ENCODE data around the gene KREMEN1.
"Not testable (repeated sequence)": the region's sequence is repeated elsewhere in the genome, so short reads cannot be mapped to it uniquely, and the experiment has no call there.

Gene KREMEN1

GRCh38 chr22:29032014-29032475 lies 40.8 kb upstream of the KREMEN1 start:
- Histone ChIP-seq H3K36me3 (ENCODE audit: insufficient read depth) (no peaks in the 10 kb centered on the region), H3K4me2 (no peak overlapping the region), H3K79me2 (ENCODE audit: insufficient read depth, low read depth) (no peaks in the 10 kb centered on the region), H3K4me1 (ENCODE audit: low read depth, poor library complexity, severe bottlenecking) (no peaks in the 10 kb centered on the region), H2AFZ (ENCODE audit: low read depth) (no peak overlapping the region), H3K27ac (no peak overlapping the region), H3K4me3 (IDR thresholded peaks at IDR 0.05; ENCODE audit: insufficient read depth, low read depth, low read length) (no peak overlapping the region), H3K27me3 (ENCODE audit: insufficient read depth, low read depth) (no peaks in the 10 kb centered on the region), H3K9ac (no peak overlapping the region), H4K20me1 (ENCODE audit: insufficient read depth) (no peaks in the 10 kb centered on the region)
- TF ChIP-seq CTCF (conservative IDR thresholded peaks at IDR 0.05; ENCODE audit: low read depth, low read length): no peak

GRCh38 chr22:29032584-29032983 lies 40.3 kb upstream of the KREMEN1 start:
- Histone ChIP-seq H3K9ac (no peak overlapping the region), H3K27me3 (ENCODE audit: insufficient read depth, low read depth) (no peaks in the 10 kb centered on the region), H2AFZ (ENCODE audit: low read depth) (no peak overlapping the region), H3K27ac (no peak overlapping the region), H3K4me3 (IDR thresholded peaks at IDR 0.05; ENCODE audit: insufficient read depth, low read depth, low read length) (no peak overlapping the region), H3K4me2 (no peak overlapping the region), H3K36me3 (ENCODE audit: insufficient read depth) (no peaks in the 10 kb centered on the region), H3K79me2 (ENCODE audit: insufficient read depth, low read depth) (no peaks in the 10 kb centered on the region), H3K4me1 (ENCODE audit: low read depth, poor library complexity, severe bottlenecking) (no peaks in the 10 kb centered on the region), H4K20me1 (ENCODE audit: insufficient read depth) (no peaks in the 10 kb centered on the region)
- TF ChIP-seq CTCF (conservative IDR thresholded peaks at IDR 0.05; ENCODE audit: low read depth, low read length): no peak

- no peaks in the 10 kb centered on the region for H3K79me2 ChIP-seq (ENCODE audit: insufficient read depth, low read depth)
- no peak overlapping the region for H3K27ac ChIP-seq
- no peak overlapping the region for H3K4me3 ChIP-seq (IDR thresholded peaks at IDR 0.05; ENCODE audit: insufficient read depth, low read depth, low read length)
- no peaks in the 10 kb centered on the region for H3K27me3 ChIP-seq (ENCODE audit: insufficient read depth, low read depth)
- no peak overlapping the region for H2AFZ ChIP-seq (ENCODE audit: low read depth)
- no peaks in the 10 kb centered on the region for H3K4me1 ChIP-seq (ENCODE audit: low read depth, poor library complexity, severe bottlenecking)
- H3K4me2 ChIP-seq: no peak overlapping the region
- H3K9ac ChIP-seq: no peak overlapping the region
- H3K36me3 ChIP-seq (ENCODE audit: insufficient read depth): no peaks in the 10 kb centered on the region
- no peak for TF ChIP-seq CTCF (conservative IDR thresholded peaks at IDR 0.05; ENCODE audit: low read depth, low read length)
- no peaks in the 10 kb centered on the region for H4K20me1 ChIP-seq (ENCODE audit: insufficient read depth)
Observed at GRCh38 chr22:29037340-29037932, 35.4 kb upstream of the KREMEN1 start.

- H3K36me3 ChIP-seq (ENCODE audit: insufficient read depth): no peaks in the 10 kb centered on the region
- no peak for TF ChIP-seq CTCF (conservative IDR thresholded peaks at IDR 0.05; ENCODE audit: low read depth, low read length)
- no peaks in the 10 kb centered on the region for H3K4me1 ChIP-seq (ENCODE audit: low read depth, poor library complexity, severe bottlenecking)
- no peaks in the 10 kb centered on the region for H3K79me2 ChIP-seq (ENCODE audit: insufficient read depth, low read depth)
- no peaks in the 10 kb centered on the region for H3K27me3 ChIP-seq (ENCODE audit: insufficient read depth, low read depth)
- H2AFZ ChIP-seq (ENCODE audit: low read depth): no peak overlapping the region
- no peak overlapping the region for H3K4me3 ChIP-seq (IDR thresholded peaks at IDR 0.05; ENCODE audit: insufficient read depth, low read depth, low read length)
- no peak overlapping the region for H3K9ac ChIP-seq
- no peaks in the 10 kb centered on the region for H4K20me1 ChIP-seq (ENCODE audit: insufficient read depth)
- H3K4me2 ChIP-seq: no peak overlapping the region
- H3K27ac ChIP-seq: no peak overlapping the region
Observed at GRCh38 chr22:29039148-29039547, 33.7 kb upstream of the KREMEN1 start.

GRCh38 chr22:29039684-29040083 lies 33.2 kb upstream of the KREMEN1 start:
- H3K4me3 ChIP-seq (IDR thresholded peaks at IDR 0.05; ENCODE audit: insufficient read depth, low read depth, low read length); H3K27me3 ChIP-seq (ENCODE audit: insufficient read depth, low read depth); H2AFZ ChIP-seq (ENCODE audit: low read depth); H4K20me1 ChIP-seq (ENCODE audit: insufficient read depth); H3K4me1 ChIP-seq (ENCODE audit: low read depth, poor library complexity, severe bottlenecking); H3K4me2 ChIP-seq; H3K27ac ChIP-seq; H3K79me2 ChIP-seq (ENCODE audit: insufficient read depth, low read depth); H3K9ac ChIP-seq; H3K36me3 ChIP-seq (ENCODE audit: insufficient read depth): not testable (repeated sequence)
